Measurements from ENCODE around the gene TMOD2. TPM values are rescaled to one million over a fixed set of nuclear protein-coding genes. Genes with fewer than 3 reads are reported as not detected.

The TMOD2 gene
- total RNA-seq, 1 experiment from 2014 or later = 3.0 TPM

- Mint-ChIP-seq H3K4me3 (peak within 1 kb of the TSS; percentile 87 to 96), H3K36me3 (ENCODE audit: insufficient read depth in 1 of 3, low read depth in 3 of 3) (no peaks in the 10 kb centered on the region), H3K4me1 (peaks cover 12 to 16% of the 10 kb centered on the region in 2 experiments), H3K27ac (peak within 1 kb of the TSS; percentile 34 to 81 (median 66); a peak in 5 of 7 replicates), H3K27me3 (ENCODE audit: low read depth) (peaks cover 22% of the 10 kb centered on the region), H3K9me3 (no peaks in the 10 kb centered on the region)
- Histone ChIP-seq H2BK120ac (ENCODE audit: low read depth, low read length, poor library complexity, severe bottlenecking) (no peak within 1 kb of the TSS), H2AK5ac (ENCODE audit: insufficient read length, low read length) (no peak within 1 kb of the TSS), H2AFZ (ENCODE audit: low read length) (no peak within 1 kb of the TSS), H2BK5ac (ENCODE audit: insufficient read length, low read length) (no peak within 1 kb of the TSS), H3K4ac (ENCODE audit: low read depth, low read length) (no peak within 1 kb of the TSS), H3K9me3 (ENCODE audit: control insufficient read depth, low read depth, low read length) (no peaks in the 10 kb centered on the region), H3K27ac (ENCODE audit: insufficient read length, low read depth, low read length) (no peak within 1 kb of the TSS), H3K27me3 (ENCODE audit: insufficient read depth, low read length) (no peaks in the 10 kb centered on the region), H3K18ac (ENCODE audit: insufficient read length, low read depth, low read length) (no peak within 1 kb of the TSS), H3K79me2 (ENCODE audit: insufficient read depth, low read length) (peaks cover 3% of the 10 kb centered on the region; the same call in 1 of the 2 replicates), H2BK20ac (ENCODE audit: low read depth, low read length, poor library complexity, severe bottlenecking) (no peak within 1 kb of the TSS), H3K23ac (ENCODE audit: insufficient read length, low read depth, low read length) (no peak within 1 kb of the TSS), H3K23me2 (ENCODE audit: insufficient read length, low read depth, low read length, poor library complexity, severe bottlenecking) (no peaks in the 10 kb centered on the region), H3K4me1 (ENCODE audit: insufficient read depth, low read length) (no peaks in the 10 kb centered on the region; the same call in 1 of the 2 replicates), H3K4me2 (ENCODE audit: insufficient read depth, insufficient read length, low read length) (peak within 1 kb of the TSS; percentile 89), H4K8ac (replicated peaks; ENCODE audit: insufficient read length, low read depth, low read length) (no peak within 1 kb of the TSS), H3K14ac (ENCODE audit: insufficient read depth, low read length) (0 out of 2 replicates have a peak within 1 kb of the TSS, but pooled peaks have one; percentile 1), H4K91ac (ENCODE audit: insufficient read length, low read depth, low read length) (no peak within 1 kb of the TSS), H2BK12ac (ENCODE audit: insufficient read length, low read depth, low read length) (no peak within 1 kb of the TSS), H2BK15ac (ENCODE audit: low read depth, low read length) (no peak within 1 kb of the TSS), H3K79me1 (ENCODE audit: insufficient read depth, low read depth, low read length, poor library complexity, severe bottlenecking) (peaks cover 3% of the 10 kb centered on the region), H4K5ac (ENCODE audit: insufficient read length, low read depth, low read length) (no peak within 1 kb of the TSS), H3T11ph (ENCODE audit: low read length) (no peak within 1 kb of the TSS), H3K9ac (ENCODE audit: extremely low read depth, insufficient read length, low read length) (peak within 1 kb of the TSS; percentile 52), H4K20me1 (ENCODE audit: control insufficient read depth, insufficient read depth, insufficient read length) (no peaks in the 10 kb centered on the region), H3K56ac (ENCODE audit: insufficient read length, low read depth, low read length) (no peak within 1 kb of the TSS)
- peak; percentile 97 for DNase-seq
- no CpG with 5 or more reads among the region's 89 CpGs for WGBS (ENCODE audit: extremely low coverage, insufficient read length, low lambda C conversion rate)
- no peak for TF ChIP-seq CTCF (conservative IDR thresholded peaks at IDR 0.05)
Observed at GRCh38 chr15:51829376-51830275, 78.2 kb downstream of the TMOD2 start, which contains the start of gene TMOD3. TMOD3 (plus strand) TSS chr15:51829653; CDS start chr15:51862885, 33,232 bp downstream.
